ENCODE data around the gene MAGEA4. TPM values are rescaled to one million over a fixed set of nuclear protein-coding genes. Genes with fewer than 3 reads are reported as not detected.
"Not testable (repeated sequence)": the region's sequence is repeated elsewhere in the genome, so short reads cannot be mapped to it uniquely, and the experiment has no call there.

The MAGEA4 gene
- total RNA-seq, 1 donor from 2014 or later = not detected

GRCh38 chrX:151902813-151903591 is 9.7 kb upstream of the MAGEA4 start:
- no peak overlapping the region for H3K4me3 ChIP-seq
- H3K27ac ChIP-seq = no peak overlapping the region
- H3K27me3 Mint-ChIP-seq (ENCODE audit: insufficient read depth, low read depth) = no peaks in the 10 kb centered on the region
- no peak overlapping the region for H3K4me3 Mint-ChIP-seq
- H2AFZ ChIP-seq (replicated peaks) = no peak overlapping the region
- H3K27ac Mint-ChIP-seq = no peak overlapping the region
- no peak for DNase-seq (ENCODE audit: low spot score)
- H3K36me3 ChIP-seq = no peaks in the 10 kb centered on the region
- TF ChIP-seq EZH2phosphoT487 (IDR thresholded peaks at IDR 0.05) = no peak
- no peak for TF ChIP-seq EZH2 (IDR thresholded peaks at IDR 0.05)
- H3K9ac ChIP-seq = no peak overlapping the region
- H3K36me3 Mint-ChIP-seq = no peaks in the 10 kb centered on the region
- H4K20me1 ChIP-seq (ENCODE audit: low read depth) = no peaks in the 10 kb centered on the region
- H3K9me3 ChIP-seq (ENCODE audit: low read depth) = no peaks in the 10 kb centered on the region
- H3K27me3 ChIP-seq = no peaks in the 10 kb centered on the region
- no peaks in the 10 kb centered on the region for H3F3A ChIP-seq (ENCODE audit: low read depth)
- H3K4me1 ChIP-seq = no peaks in the 10 kb centered on the region
- no peak overlapping the region for H3K4me2 ChIP-seq
- H3K79me2 ChIP-seq (ENCODE audit: low read depth) = no peaks in the 10 kb centered on the region
- H3K4me1 Mint-ChIP-seq = peaks cover 3% of the 10 kb centered on the region
- H3K9me3 Mint-ChIP-seq = peaks cover 12% of the 10 kb centered on the region

GRCh38 chrX:151904989-151905388 is 7.7 kb upstream of the MAGEA4 start:
- no peaks in the 10 kb centered on the region for H3K79me2 ChIP-seq (ENCODE audit: low read depth)
- Mint-ChIP-seq H3K4me3 (no peak overlapping the region), H3K9me3 (peaks cover 12% of the 10 kb centered on the region), H3K27me3 (ENCODE audit: insufficient read depth, low read depth) (no peaks in the 10 kb centered on the region), H3K36me3 (no peaks in the 10 kb centered on the region), H3K4me1 (peaks cover 3% of the 10 kb centered on the region), H3K27ac (no peak overlapping the region)
- TF ChIP-seq CTCF (IDR thresholded peaks at IDR 0.05) = no peak
- TF ChIP-seq EZH2 (IDR thresholded peaks at IDR 0.05) = no peak
- no peak for TF ChIP-seq EZH2phosphoT487 (IDR thresholded peaks at IDR 0.05)
- no peaks in the 10 kb centered on the region for H3K4me1 ChIP-seq
- H3K9me3 ChIP-seq (ENCODE audit: low read depth) = peaks cover 1% of the 10 kb centered on the region
- no peaks in the 10 kb centered on the region for H3K27me3 ChIP-seq
- H3K9ac ChIP-seq = no peak overlapping the region
- H3K4me2 ChIP-seq = no peak overlapping the region
- no peak for DNase-seq (ENCODE audit: low spot score)
- no peak overlapping the region for H3K27ac ChIP-seq
- no peak overlapping the region for H3K4me3 ChIP-seq
- no peaks in the 10 kb centered on the region for H3K36me3 ChIP-seq
- no peaks in the 10 kb centered on the region for H4K20me1 ChIP-seq (ENCODE audit: low read depth)
- no peaks in the 10 kb centered on the region for H3F3A ChIP-seq (ENCODE audit: low read depth)
- H2AFZ ChIP-seq (replicated peaks) = no peak overlapping the region

GRCh38 chrX:151912221-151912620 is 468 bp upstream of the MAGEA4 start:
- no peak overlapping the region for H3K27ac Mint-ChIP-seq
- TF ChIP-seq EZH2phosphoT487 (IDR thresholded peaks at IDR 0.05) = no peak
- no peak for TF ChIP-seq EZH2 (IDR thresholded peaks at IDR 0.05)
- no peak for TF ChIP-seq CTCF (IDR thresholded peaks at IDR 0.05)
- no peak overlapping the region for H2AFZ ChIP-seq (replicated peaks)
- H4K20me1 ChIP-seq (ENCODE audit: low read depth) = no peaks in the 10 kb centered on the region
- peaks cover 3% of the 10 kb centered on the region for H3K9me3 ChIP-seq (ENCODE audit: low read depth)
- no peaks in the 10 kb centered on the region for H3K27me3 ChIP-seq
- H3K36me3 Mint-ChIP-seq = no peaks in the 10 kb centered on the region
- H3F3A ChIP-seq (ENCODE audit: low read depth) = no peaks in the 10 kb centered on the region
- DNase-seq (ENCODE audit: low spot score) = no peak
- no peak overlapping the region for H3K4me3 ChIP-seq
- no peaks in the 10 kb centered on the region for H3K4me1 Mint-ChIP-seq
- no peak overlapping the region for H3K4me3 Mint-ChIP-seq
- H3K36me3 ChIP-seq = no peaks in the 10 kb centered on the region
- H3K4me2 ChIP-seq = no peak overlapping the region
- no peaks in the 10 kb centered on the region for H3K4me1 ChIP-seq
- H3K9me3 Mint-ChIP-seq = no peaks in the 10 kb centered on the region
- H3K27ac ChIP-seq = no peak overlapping the region
- H3K9ac ChIP-seq = no peak overlapping the region
- H3K27me3 Mint-ChIP-seq (ENCODE audit: insufficient read depth, low read depth) = no peaks in the 10 kb centered on the region
- H3K79me2 ChIP-seq (ENCODE audit: low read depth) = no peaks in the 10 kb centered on the region

- H3F3A ChIP-seq (ENCODE audit: low read depth); H3K27me3 ChIP-seq; H3K9me3 ChIP-seq (ENCODE audit: low read depth); H3K27ac ChIP-seq; H3K4me3 ChIP-seq; H3K27me3 Mint-ChIP-seq (ENCODE audit: insufficient read depth, low read depth); H3K9me3 Mint-ChIP-seq; H3K79me2 ChIP-seq (ENCODE audit: low read depth); H3K36me3 ChIP-seq; H2AFZ ChIP-seq (replicated peaks); DNase-seq (ENCODE audit: low spot score); H3K9ac ChIP-seq; H3K4me1 ChIP-seq; H4K20me1 ChIP-seq (ENCODE audit: low read depth); H3K27ac Mint-ChIP-seq; H3K4me2 ChIP-seq; H3K4me1 Mint-ChIP-seq; H3K36me3 Mint-ChIP-seq; H3K4me3 Mint-ChIP-seq: not testable (repeated sequence)
Observed at GRCh38 chrX:151918736-151919135, 6.0 kb downstream of the MAGEA4 start.

Measured in neural progenitor cell (in vitro differentiated cells).